Medulla oblongata (tissue), 1 donor: ENCODE results near the gene SIVA1.
"Not testable (repeated sequence)": the region's sequence is repeated elsewhere in the genome, so short reads cannot be mapped to it uniquely, and the experiment has no call there.

Source experiments
- DNase-seq: peaks from one replicate; pipeline ENCODE4 v3.0.0-alpha.2; 2015; ENCODE audit errors: extremely low spot score

SIVA1 gene

GRCh38 chr14:104719343-104719742 is 33.6 kb upstream of the SIVA1 start:
- DNase-seq = no peak

DNA sequence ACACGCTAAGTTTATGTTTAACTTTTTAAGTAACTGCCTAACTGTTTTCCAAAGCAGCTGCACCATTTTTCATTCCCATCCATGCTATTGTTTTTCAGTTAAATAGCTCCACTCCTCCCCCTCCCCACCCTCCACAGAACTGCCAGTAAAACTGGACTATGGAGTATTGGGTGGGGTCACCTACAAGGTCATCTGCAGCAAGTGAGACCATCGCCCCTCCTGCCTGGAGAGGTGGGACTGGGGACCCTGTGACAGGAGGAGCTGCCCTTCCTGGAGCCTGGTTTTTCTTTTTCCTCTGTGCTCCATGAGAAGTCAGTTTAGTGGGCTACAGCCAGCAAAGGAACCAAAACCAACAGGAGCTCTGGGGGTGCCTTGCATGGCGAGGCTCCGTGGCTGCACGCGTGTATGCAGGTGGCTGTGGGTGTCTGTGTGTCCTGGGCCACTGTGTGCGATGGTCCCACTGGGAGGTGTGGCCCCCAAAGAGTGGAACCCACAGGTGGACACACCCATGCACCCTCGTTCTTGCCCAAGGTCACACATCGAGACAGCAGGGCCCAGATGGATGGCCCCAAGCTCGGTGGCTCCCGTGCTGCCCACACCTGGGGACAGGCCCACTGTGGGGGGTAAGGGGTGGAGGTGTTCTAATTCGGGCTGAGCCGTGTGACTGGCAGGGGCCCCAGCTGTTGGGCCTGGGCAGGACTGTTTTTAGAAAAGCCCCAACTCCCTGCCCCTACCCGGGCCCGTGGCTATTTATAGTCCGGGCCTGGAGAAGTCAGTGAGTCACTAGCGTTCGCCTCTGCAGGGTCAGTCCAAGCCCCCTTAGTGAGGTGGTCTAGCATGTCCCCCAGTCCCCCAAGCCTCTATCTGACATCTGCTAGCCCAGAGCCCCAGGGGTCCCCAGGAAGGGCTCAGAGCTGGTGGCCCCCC is 31.2 kb upstream of the SIVA1 start:
- no peak for DNase-seq

DNA sequence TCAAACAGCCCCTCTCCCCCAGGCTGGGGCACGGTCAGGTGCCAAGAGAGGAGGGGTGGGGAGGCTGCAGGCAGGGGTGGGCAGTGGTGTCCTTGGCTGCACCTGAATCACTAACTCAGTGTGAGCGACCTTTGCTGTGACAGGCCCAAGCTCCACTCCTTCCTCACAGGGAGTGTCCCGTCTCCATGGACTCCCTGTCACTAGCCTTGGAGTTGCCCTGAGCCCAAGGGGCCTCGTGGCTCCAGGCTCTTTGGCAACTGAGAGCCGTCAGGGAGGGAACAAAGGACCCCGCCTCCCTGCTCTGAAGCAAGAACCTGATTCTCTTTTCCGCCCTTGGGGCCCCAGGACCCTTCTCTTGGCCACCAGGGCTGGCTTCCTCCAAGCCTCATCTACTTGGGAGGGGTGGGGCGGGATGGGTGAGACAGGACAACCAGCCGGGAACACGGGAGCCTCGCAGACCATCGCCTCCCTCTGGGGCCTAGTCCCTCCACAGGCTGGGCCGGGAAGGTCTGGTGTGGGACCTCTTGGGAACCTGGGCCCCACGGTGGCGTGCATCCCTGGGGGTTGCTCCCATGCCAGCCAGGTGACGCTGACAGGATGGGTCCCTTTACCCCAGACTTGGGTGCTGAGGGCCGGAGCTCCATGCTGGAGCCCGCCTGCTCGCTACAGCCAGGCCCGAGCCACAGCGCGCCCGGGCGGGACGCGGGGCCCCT is 29.9 kb upstream of the SIVA1 start:
- DNase-seq = no peak

DNA sequence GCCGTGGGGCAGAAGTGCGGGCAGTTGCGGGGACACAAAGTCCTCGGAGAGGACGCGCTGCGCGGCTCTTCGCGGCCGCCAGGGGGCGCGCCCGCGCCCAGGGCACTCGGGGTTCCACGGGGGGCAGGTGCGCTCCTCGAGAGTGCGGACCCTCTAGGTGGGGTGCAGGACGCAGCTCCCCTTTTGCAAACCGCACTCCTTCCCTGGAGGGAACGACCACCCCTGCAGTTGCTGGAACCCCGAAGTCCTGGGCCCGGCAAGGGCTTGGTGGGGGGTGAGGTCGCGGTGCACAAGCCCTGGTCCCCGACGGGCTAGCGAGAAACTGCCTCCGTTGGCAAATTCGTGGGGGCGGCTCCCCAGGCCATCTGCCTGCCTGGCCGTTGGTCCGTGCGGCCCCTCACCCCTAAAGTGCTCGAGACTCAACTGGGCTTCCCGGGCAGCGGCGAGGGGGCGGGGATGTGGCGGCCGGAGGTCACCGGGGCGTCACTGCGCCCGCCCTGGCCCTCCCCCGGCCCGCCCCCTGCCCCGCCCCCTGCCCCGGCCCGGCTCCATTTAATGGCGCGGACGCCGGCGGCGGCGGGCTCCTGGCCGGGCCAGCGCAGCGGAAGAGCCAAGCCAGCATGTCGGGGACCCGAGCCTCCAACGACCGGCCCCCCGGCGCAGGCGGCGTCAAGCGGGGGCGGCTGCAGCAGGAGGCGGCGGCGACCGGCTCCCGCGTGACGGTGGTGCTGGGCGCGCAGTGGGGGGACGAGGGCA is 29.1 kb upstream of the SIVA1 start, which contains the start of gene ADSS1:
TSS of gene ADSS1 (plus strand) at position 579 of the 756 bp plus-strand sequence. CDS start at position 621, 42 bp downstream.
- DNase-seq = peak; percentile 64

GRCh38 chr14:104724407-104724980 is 28.5 kb upstream of the SIVA1 start:
- DNase-seq = no peak

DNA sequence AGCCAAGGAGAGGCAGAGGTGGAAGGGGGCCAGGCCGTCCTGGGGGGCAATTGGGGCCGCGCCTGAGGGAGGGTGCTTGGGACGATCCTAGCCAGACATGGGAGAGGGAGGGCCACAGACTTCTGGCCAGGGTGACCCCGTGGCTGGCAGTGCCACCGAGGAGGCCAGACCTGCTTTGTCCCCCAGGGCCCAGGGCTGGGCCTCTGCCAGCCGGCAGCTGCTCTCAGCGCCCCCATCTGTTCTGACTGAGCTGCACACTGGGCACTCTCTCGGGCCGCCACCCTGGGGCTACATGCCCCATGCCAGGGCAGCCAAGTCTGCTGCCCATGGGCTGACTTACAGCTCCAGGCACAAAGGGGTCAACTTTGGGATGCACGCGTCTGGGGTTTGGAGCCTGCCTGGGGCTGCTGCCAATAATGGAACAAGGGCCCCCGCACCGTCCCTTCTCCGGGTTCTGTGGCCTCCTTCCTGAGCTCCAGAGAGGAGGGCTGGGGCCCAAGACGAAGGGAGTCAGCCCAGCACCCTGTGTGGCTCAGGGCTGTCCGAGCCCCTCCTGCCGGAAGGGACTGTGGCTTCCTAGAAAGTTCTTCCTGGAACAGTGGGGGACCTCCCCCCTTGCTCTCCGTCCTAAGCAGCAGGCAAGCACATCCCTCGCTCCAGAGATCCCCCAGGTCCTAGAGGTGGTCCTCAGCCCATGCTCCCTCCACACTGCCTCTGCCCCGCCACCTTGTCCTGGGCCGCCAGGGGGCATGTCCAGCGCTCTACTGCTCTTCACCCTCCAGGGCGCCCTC is 27.8 kb upstream of the SIVA1 start:
- peak; percentile 66 for DNase-seq

DNA sequence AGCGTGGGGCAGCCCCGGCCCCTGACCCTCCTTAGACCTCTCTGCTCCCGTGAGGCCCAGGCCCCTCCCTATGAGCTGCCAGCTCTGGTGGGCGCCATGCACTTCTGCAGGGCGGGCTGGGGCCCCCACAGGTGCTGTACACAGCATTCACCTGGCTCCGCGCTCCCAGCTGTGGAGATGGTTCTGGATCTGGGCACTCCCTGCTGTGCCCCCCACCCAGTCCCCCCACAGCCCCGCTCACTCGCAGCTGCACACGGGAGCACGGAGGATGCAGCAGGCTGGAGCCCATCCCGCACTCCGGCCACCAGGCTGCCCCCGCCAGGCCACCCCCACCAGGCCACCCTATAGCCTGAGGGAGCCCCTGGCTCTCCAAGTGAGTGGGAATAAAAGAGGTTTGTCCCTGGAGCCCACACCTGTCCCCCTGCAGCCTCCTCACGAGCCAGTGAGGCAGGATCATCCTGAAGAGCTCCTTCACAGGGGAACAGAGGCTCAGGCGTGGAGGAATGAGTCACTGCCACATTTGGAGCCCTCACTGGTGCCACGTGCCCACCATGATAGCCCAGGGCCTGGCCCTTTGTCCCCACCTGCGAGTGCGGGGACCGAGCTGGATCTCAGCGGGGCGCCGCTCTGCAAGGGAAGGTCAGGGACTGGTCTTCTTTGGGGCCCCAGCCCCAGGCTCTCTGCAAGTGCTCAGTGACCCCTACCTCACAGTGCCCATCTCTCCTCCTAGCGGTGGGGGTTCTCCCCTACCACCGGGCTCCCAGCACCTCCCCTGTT is 27.0 kb upstream of the SIVA1 start:
- DNase-seq = no peak

DNA sequence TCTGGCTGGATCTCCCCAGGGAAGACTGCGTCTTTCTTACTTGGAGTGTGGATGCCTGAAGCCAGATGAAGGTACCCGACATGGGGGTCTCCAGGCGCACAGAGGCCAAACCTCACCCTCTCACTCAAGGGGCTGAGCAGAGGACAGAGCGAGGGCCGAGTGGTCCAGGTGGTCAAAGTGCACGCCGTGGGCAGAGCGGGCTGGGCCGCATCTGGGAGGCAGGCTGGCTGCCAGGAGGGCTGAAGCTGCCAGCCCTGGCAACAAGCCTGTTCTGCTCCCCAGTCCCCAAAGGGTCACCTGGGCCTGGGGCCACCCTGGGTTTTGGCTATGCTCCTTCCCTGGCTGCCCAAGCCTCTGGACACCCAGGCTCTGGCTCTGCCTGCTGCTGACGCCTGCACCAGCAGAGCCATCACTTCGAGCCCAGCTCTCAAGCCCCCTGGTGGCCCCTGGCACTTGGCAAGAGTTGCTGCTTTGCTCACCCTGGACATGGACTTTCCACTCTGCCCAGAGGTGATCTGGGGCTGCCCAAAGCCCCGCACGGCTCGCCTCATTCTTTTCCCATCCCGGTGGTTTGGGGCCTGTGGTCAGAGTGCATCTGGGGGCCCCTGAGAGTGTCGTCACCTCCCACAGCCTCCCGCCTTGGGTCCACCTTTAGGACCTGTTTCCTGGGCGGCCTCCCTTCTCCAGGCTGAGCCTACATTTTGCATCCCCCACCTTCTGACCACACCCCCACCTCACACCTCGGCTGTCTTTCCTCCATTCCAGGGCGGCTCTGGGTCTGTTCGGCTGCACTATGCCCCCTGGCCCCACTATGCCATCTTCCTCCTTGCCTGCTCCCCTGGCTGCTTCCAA is 26.1 kb upstream of the SIVA1 start:
- no peak for DNase-seq

DNA sequence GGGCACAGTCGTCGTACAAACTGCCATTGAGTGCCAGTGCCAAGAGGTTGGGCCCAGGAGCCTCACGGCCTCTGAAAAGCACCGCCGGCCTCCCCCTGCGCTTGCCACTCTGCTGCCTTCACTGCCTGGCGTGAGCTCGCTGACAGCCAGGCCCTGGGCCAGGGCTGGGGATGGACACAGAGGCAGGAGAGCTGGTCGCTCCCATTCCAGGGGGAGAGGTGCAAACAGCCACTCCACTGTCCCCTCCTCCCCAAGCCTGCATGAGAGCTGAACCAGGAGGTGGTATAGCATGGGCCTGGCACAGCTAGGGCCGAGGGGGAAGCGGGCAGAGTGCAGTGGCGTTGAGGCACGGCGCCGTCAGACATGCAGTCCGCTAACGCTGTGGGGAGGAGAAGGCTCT is 24.3 kb upstream of the SIVA1 start:
- DNase-seq = no peak

GRCh38 chr14:104729176-104729834 is 23.6 kb upstream of the SIVA1 start:
- not testable (repeated sequence) for DNase-seq

GRCh38 chr14:104729835-104730181 is 23.1 kb upstream of the SIVA1 start:
- no peak for DNase-seq

DNA sequence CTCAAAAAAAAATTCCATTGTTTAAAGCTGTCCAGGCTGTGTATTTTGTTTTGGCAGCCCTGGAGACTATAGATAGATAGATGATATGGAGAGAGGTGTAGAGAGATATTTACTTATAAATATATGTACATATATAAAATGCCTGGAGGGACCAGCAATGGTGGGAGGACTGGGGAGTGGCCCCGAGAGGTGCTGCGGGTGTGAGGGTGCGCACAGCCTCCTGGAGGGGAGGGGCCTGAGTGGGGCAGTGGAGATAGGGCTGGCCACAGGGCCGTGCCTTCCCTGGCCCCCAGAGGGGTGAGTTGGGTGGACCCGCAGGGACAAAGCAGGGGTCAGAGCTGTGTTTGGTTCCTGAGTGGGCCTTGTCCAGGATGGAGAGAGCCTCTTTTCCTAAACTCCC is 22.5 kb upstream of the SIVA1 start:
- DNase-seq = no peak

DNA sequence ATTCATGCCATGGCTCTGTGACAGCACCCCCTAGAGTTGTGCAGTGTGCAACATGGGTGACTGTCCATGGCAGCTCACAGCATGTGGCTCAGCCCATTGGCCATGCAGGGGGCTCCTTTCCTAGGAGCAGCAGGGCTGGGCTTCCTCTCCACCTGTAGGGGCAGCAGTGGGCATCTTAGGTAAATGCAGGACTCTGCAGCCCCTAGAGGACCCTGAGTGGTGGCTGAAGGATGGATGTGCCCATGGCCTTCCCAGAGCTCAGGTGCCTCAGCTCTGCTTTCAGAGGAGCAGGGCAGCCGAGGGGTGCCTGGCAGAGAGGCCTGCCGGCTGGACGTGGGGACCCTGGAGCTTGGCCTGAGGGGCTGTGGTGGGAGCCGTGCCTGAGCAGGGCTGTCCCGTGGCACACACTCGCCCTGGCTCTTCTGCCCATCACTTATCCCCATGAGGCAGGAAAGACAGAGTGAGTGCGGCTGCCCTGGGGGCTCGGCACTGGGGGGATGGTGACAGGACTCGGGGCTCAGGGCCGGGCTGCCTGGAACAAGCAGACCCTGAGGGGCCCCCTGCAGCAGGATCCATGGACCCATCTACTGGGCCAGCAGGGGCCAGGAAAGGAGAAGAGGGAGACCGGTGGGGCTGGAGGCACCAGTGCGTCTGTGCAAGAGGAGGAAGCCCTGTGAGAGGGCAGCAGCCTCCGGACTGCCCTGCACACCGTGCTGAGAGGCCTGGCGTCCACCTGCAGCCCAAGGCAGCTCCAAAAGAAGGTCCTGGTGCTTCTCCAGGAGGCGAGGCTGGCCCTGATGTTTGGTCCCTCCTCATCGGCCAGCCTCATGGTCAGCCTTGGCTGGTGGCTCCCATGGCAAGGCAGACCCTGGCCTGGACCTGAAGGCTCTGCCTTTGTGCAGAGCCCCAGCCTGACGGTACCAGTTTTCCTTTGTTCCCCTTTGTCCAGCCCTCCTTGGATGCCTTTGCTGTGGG is 21.3 kb upstream of the SIVA1 start:
- DNase-seq = no peak

GRCh38 chr14:104732355-104732804 is 20.6 kb upstream of the SIVA1 start:
- no peak for DNase-seq

DNA sequence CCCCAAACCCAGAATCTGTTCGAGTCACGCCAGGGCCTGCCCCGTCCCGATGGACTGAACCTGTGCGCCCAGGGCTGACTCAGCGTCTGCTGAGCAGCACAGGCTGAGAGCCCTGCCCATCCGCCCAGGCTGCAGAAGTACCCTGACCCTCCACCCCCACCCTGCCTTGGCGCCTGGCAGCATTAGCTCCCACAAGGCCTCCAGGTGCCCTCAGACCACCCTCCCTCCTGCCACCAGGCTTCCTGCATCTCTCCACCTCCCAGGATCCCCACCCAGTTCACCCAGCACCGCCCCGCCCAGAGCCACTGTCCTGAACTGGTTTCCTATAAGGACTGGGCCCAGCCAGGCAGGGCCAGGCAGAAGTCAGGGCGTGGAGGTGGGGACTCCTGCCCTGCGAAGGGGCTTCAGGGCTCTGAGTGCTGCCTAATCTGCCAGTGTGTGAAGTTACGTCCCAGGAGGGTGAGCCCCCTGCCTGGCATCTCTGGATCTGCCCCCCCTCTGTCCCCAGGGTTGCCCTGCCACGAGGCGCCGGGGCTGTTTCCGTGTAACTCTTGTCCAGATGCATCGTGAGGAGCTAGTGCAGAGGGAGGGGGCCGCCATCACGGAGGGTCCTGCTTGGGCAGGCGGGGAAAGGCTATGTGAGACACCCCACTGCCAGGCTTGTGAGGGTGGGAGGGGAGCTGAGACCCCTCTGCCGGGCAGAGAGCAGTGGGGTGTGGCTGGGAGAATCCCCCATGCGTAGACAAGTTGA is 19.8 kb upstream of the SIVA1 start:
- no peak for DNase-seq

DNA sequence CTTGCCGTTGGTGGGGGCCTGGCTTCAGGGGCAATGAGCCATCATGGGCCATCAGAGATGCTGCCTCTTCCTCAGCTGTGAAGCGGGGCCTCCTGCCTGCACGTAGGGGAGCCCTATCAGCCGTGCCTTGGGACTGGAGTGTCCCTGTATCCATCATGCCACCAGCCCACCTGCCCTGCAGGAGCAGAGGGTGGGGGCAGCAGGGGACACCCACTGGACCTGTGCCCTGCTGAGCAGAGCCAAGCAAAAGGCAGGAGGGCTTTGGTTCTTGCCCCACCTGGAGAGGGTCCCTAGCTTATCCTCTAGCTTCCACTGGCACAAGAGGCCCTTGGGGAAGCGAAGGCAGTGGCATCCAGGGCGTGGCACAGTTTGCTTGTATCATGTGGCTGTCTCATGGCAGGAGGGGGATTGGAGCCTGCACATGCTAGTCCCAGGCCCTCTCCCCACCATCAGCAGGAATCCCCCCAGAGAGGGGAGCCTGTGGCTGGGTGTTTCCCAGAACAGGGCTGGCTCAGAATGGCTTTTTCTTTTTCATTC is 18.8 kb upstream of the SIVA1 start:
- no peak for DNase-seq

DNA sequence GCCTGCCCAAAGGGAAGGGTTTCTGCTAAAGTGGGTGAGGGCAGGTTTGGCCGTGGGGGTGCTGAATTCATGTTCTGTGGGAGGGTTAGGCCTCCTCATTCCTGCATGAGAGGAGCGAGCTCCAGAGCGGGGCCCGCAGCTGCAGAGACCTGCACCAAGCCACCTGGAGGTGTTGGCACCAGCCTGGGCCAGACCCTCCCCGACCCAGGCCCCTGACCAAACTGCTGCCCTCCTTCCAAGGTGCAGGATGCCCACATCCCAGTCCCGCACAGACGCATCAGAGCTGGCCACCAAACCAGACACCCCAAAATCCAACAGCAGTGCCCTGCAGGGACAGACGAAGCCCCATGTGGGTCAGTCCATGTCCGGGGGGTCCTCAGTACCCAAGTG is 18.4 kb upstream of the SIVA1 start:
- DNase-seq = no peak
